ENCODE data around the gene KIAA1328. TPM values are rescaled to one million over a fixed set of nuclear protein-coding genes. Genes with fewer than 3 reads are reported as not detected.
A peak's percentile ranks its signal among the peaks of the same experiment; 100 is the strongest.

KIAA1328 gene
- polyA plus RNA-seq, 1 of the 3 experiments (the other 2 are of a cell fraction): 2.6 TPM

DNA sequence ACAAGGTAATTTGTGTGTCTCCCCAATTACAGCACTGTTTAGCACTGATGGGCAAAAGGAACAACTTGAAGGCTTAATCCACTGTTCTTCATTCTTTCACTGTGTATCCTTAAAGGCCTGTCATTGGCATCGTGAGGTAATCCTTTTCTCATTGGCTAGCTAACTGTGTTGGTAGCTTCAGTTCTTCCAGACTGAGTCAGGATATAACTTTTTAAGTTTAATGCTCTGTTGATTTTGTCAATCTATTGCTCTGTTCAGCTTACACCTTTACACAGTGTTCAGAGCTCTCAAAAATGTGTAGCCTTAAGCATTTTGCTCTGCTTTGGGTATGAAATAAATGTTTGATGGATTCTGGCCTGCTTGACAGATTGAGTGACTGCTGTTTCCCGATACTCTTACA lies 148.2 kb downstream of the KIAA1328 start:
- no peaks in the 10 kb centered on the region for H3K9me2 ChIP-seq
- no peak overlapping the region for H3K9ac ChIP-seq
- H2AFZ ChIP-seq (ENCODE audit: low read depth): no peak overlapping the region
- H3K4me3 ChIP-seq (ENCODE audit: low read depth in 2 of 2, low read length in 1 of 2): no peak overlapping the region
- TF ChIP-seq, protein P1, sequence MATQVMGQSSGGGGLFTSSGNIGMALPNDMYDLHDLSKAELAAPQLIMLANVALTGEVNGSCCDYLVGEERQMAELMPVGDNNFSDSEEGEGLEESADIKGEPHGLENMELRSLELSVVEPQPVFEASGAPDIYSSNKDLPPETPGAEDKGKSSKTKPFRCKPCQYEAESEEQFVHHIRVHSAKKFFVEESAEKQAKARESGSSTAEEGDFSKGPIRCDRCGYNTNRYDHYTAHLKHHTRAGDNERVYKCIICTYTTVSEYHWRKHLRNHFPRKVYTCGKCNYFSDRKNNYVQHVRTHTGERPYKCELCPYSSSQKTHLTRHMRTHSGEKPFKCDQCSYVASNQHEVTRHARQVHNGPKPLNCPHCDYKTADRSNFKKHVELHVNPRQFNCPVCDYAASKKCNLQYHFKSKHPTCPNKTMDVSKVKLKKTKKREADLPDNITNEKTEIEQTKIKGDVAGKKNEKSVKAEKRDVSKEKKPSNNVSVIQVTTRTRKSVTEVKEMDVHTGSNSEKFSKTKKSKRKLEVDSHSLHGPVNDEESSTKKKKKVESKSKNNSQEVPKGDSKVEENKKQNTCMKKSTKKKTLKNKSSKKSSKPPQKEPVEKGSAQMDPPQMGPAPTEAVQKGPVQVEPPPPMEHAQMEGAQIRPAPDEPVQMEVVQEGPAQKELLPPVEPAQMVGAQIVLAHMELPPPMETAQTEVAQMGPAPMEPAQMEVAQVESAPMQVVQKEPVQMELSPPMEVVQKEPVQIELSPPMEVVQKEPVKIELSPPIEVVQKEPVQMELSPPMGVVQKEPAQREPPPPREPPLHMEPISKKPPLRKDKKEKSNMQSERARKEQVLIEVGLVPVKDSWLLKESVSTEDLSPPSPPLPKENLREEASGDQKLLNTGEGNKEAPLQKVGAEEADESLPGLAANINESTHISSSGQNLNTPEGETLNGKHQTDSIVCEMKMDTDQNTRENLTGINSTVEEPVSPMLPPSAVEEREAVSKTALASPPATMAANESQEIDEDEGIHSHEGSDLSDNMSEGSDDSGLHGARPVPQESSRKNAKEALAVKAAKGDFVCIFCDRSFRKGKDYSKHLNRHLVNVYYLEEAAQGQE (IDR thresholded peaks at IDR 0.05; ENCODE audit: low read depth, low read length): no peak
- TF ChIP-seq SIN3A (IDR thresholded peaks at IDR 0.05; ENCODE audit: borderline replicate concordance, low read depth, low read length) (no peak), ELF1 (IDR thresholded peaks at IDR 0.05) (no peak), NFIC (IDR thresholded peaks at IDR 0.05; ENCODE audit: borderline replicate concordance) (no peak), MEF2A (IDR thresholded peaks at IDR 0.05; ENCODE audit: borderline replicate concordance, low read depth) (no peak), JUND (IDR thresholded peaks at IDR 0.05) (no peak), SMC3 (IDR thresholded peaks at IDR 0.05; ENCODE audit: low read depth, low read length) (no peak), TEAD4 (IDR thresholded peaks at IDR 0.05; ENCODE audit: borderline replicate concordance, insufficient read depth) (no peak), FOXJ3 (CRISPR knock-in tag; IDR thresholded peaks at IDR 0.05) (no peak)
- TF ChIP-seq, protein P2, sequence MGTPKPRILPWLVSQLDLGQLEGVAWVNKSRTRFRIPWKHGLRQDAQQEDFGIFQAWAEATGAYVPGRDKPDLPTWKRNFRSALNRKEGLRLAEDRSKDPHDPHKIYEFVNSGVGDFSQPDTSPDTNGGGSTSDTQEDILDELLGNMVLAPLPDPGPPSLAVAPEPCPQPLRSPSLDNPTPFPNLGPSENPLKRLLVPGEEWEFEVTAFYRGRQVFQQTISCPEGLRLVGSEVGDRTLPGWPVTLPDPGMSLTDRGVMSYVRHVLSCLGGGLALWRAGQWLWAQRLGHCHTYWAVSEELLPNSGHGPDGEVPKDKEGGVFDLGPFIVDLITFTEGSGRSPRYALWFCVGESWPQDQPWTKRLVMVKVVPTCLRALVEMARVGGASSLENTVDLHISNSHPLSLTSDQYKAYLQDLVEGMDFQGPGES (IDR thresholded peaks at IDR 0.05; ENCODE audit: low read depth, low read length): no peak
- TF ChIP-seq, protein P3, sequence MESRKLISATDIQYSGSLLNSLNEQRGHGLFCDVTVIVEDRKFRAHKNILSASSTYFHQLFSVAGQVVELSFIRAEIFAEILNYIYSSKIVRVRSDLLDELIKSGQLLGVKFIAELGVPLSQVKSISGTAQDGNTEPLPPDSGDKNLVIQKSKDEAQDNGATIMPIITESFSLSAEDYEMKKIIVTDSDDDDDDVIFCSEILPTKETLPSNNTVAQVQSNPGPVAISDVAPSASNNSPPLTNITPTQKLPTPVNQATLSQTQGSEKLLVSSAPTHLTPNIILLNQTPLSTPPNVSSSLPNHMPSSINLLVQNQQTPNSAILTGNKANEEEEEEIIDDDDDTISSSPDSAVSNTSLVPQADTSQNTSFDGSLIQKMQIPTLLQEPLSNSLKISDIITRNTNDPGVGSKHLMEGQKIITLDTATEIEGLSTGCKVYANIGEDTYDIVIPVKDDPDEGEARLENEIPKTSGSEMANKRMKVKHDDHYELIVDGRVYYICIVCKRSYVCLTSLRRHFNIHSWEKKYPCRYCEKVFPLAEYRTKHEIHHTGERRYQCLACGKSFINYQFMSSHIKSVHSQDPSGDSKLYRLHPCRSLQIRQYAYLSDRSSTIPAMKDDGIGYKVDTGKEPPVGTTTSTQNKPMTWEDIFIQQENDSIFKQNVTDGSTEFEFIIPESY (IDR thresholded peaks at IDR 0.05; ENCODE audit: borderline replicate concordance, low read depth): no peak
- no peaks in the 10 kb centered on the region for H3K79me2 ChIP-seq (ENCODE audit: insufficient read depth)
- peaks cover 0 to 4% of the 10 kb centered on the region in 2 experiments for H3K36me3 ChIP-seq (replicated peaks in 1 of 2; ENCODE audit: control insufficient read depth in 1 of 2, insufficient read depth in 2 of 2, low read length in 1 of 2)
- no peaks in the 10 kb centered on the region for H4K20me1 ChIP-seq (ENCODE audit: insufficient read depth)
- DNase-seq: no peak
- no peaks in the 10 kb centered on the region for H3K27me3 ChIP-seq (ENCODE audit: insufficient read depth)
- H3K9me3 ChIP-seq: no peaks in the 10 kb centered on the region
- H3K27ac ChIP-seq (ENCODE audit: low read depth in 2 of 2, low read length in 1 of 2): no peak overlapping the region
- ChIA-PET CTCF (no interaction called here), POLR2A (no interaction called here)
- WGBS (ENCODE audit: low lambda C conversion rate): 92% methylated on average over 2 of the region's 2 CpGs
- H3K4me2 ChIP-seq: no peak overlapping the region
- H3K4me1 ChIP-seq (ENCODE audit: control insufficient read depth in 1 of 2, insufficient read depth in 2 of 2, low read depth in 1 of 2, low read length in 1 of 2): no peaks in the 10 kb centered on the region
- H3F3A ChIP-seq (replicated peaks; ENCODE audit: insufficient read depth): no peaks in the 10 kb centered on the region

DNA sequence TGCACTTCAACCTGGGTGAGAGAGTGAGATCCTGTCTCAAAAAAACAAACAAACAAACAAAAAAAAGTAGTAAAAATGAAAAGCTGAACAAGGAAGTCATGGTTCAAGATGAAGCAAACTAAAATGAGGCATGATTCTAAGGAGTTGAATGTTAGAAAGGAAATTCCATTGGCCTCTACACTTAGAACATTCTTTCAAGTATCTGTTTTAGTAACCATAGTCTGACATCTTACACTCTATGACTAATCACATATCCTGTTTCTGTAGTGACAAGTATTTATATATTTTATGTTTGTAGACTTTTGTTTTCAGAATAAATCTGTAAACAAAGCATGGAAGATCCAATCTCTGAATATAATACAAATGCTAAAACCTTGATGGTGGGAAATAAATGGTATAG lies 164.1 kb downstream of the KIAA1328 start:
- Histone ChIP-seq H3K27ac (ENCODE audit: low read depth in 2 of 2, low read length in 1 of 2) (peak overlapping the region in 1 of 2 experiments; percentile 23; a peak in 2 of 4 replicates), H3K9me3 (no peaks in the 10 kb centered on the region), H3K79me2 (ENCODE audit: insufficient read depth) (no peaks in the 10 kb centered on the region), H3K9me2 (no peaks in the 10 kb centered on the region), H3K36me3 (replicated peaks in 1 of 2; ENCODE audit: control insufficient read depth in 1 of 2, insufficient read depth in 2 of 2, low read length in 1 of 2) (no peaks in the 10 kb centered on the region), H3K4me1 (ENCODE audit: control insufficient read depth in 1 of 2, insufficient read depth in 2 of 2, low read depth in 1 of 2, low read length in 1 of 2) (no peaks in the 10 kb centered on the region), H2AFZ (ENCODE audit: low read depth) (no peak overlapping the region), H3K9ac (no peak overlapping the region), H3K4me3 (ENCODE audit: low read depth in 2 of 2, low read length in 1 of 2) (no peak overlapping the region), H3K27me3 (ENCODE audit: insufficient read depth) (no peaks in the 10 kb centered on the region), H4K20me1 (ENCODE audit: insufficient read depth) (no peaks in the 10 kb centered on the region), H3F3A (replicated peaks; ENCODE audit: insufficient read depth) (no peaks in the 10 kb centered on the region), H3K4me2 (peak overlapping the region; percentile 48; the same call in 1 of the 2 replicates)
- CTCF ChIA-PET: no interaction called here
- no peak for DNase-seq
- POLR2A ChIA-PET: no interaction called here
- no peak for TF ChIP-seq GABPA (IDR thresholded peaks at IDR 0.05; ENCODE audit: low read depth)
- TF ChIP-seq RXRA (IDR thresholded peaks at IDR 0.05; ENCODE audit: borderline replicate concordance, low read depth): no peak
- TF ChIP-seq GATA2 (CRISPR knock-in tag; IDR thresholded peaks at IDR 0.05): no peak
- TF ChIP-seq, protein P4, sequence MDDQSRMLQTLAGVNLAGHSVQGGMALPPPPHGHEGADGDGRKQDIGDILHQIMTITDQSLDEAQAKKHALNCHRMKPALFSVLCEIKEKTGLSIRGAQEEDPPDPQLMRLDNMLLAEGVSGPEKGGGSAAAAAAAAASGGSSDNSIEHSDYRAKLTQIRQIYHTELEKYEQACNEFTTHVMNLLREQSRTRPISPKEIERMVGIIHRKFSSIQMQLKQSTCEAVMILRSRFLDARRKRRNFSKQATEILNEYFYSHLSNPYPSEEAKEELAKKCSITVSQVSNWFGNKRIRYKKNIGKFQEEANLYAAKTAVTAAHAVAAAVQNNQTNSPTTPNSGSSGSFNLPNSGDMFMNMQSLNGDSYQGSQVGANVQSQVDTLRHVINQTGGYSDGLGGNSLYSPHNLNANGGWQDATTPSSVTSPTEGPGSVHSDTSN (IDR thresholded peaks at IDR 0.05): no peak
- TF ChIP-seq RAD21 (IDR thresholded peaks at IDR 0.05; ENCODE audit: low read length): no peak
- TF ChIP-seq RFX5 (IDR thresholded peaks at IDR 0.05; ENCODE audit: low read length): no peak
- no peak for TF ChIP-seq SIN3A (IDR thresholded peaks at IDR 0.05; ENCODE audit: borderline replicate concordance, low read depth, low read length)
- TF ChIP-seq MEF2A (IDR thresholded peaks at IDR 0.05; ENCODE audit: borderline replicate concordance, low read depth): no peak
- no peak for TF ChIP-seq CHD2 (IDR thresholded peaks at IDR 0.05; ENCODE audit: low read length, partially characterized antibody)
- TF ChIP-seq, protein P5, sequence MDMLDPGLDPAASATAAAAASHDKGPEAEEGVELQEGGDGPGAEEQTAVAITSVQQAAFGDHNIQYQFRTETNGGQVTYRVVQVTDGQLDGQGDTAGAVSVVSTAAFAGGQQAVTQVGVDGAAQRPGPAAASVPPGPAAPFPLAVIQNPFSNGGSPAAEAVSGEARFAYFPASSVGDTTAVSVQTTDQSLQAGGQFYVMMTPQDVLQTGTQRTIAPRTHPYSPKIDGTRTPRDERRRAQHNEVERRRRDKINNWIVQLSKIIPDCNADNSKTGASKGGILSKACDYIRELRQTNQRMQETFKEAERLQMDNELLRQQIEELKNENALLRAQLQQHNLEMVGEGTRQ (IDR thresholded peaks at IDR 0.05; ENCODE audit: borderline replicate concordance, low read depth, low read length): no peak
- TF ChIP-seq NFIC (IDR thresholded peaks at IDR 0.05; ENCODE audit: borderline replicate concordance): no peak

All from SK-N-SH (cell line).